ENCODE measurements around the gene RGL1.
"Not testable (repeated sequence)": the region's sequence is repeated elsewhere in the genome, so short reads cannot be mapped to it uniquely, and the experiment has no call there.

Gene RGL1

GRCh38 chr1:183804916-183805841, at the start of gene RGL1:
Gene RGL1 (plus strand): TSS chr1:183805120. CDS start chr1:183805298, 178 bp downstream.
- no peak for DNase-seq (ENCODE audit: low read depth in 2 of 2, low spot score in 1 of 2)

- DNase-seq (ENCODE audit: low read depth in 2 of 2, low spot score in 1 of 2) = no peak
These were observed 48.6 kb upstream of the RGL1 start for GRCh38 chr1:183756326-183756725.

GRCh38 chr1:183757061-183757460, 47.9 kb upstream of the RGL1 start:
- no peak for DNase-seq (ENCODE audit: low read depth in 2 of 2, low spot score in 1 of 2)

- no peak for DNase-seq (ENCODE audit: low read depth in 2 of 2, low spot score in 1 of 2)
These were observed 46.0 kb upstream of the RGL1 start for GRCh38 chr1:183758913-183759312.

GRCh38 chr1:183760661-183761060, 44.3 kb upstream of the RGL1 start:
- no peak for DNase-seq (ENCODE audit: low read depth in 2 of 2, low spot score in 1 of 2)

GRCh38 chr1:183761871-183762270, 43.0 kb upstream of the RGL1 start:
- DNase-seq (ENCODE audit: low read depth in 2 of 2, low spot score in 1 of 2) = no peak

- DNase-seq (ENCODE audit: low read depth in 2 of 2, low spot score in 1 of 2) = not testable (repeated sequence)
These were observed 42.1 kb upstream of the RGL1 start for GRCh38 chr1:183762856-183763255.

- no peak for DNase-seq (ENCODE audit: low read depth in 2 of 2, low spot score in 1 of 2)
These were observed 39.9 kb upstream of the RGL1 start for GRCh38 chr1:183764981-183765380.

- no peak for DNase-seq (ENCODE audit: low read depth in 2 of 2, low spot score in 1 of 2)
These were observed 34.7 kb upstream of the RGL1 start for GRCh38 chr1:183769956-183770815.

- DNase-seq (ENCODE audit: low read depth in 2 of 2, low spot score in 1 of 2) = no peak
These were observed 34.1 kb upstream of the RGL1 start for GRCh38 chr1:183770816-183771128.

GRCh38 chr1:183773482-183774274, 31.2 kb upstream of the RGL1 start:
- no peak for DNase-seq (ENCODE audit: low read depth in 2 of 2, low spot score in 1 of 2)

GRCh38 chr1:183774938-183775337, 30.0 kb upstream of the RGL1 start:
- no peak for DNase-seq (ENCODE audit: low read depth in 2 of 2, low spot score in 1 of 2)

GRCh38 chr1:183776731-183777130, 28.2 kb upstream of the RGL1 start:
- no peak for DNase-seq (ENCODE audit: low read depth in 2 of 2, low spot score in 1 of 2)

- DNase-seq (ENCODE audit: low read depth in 2 of 2, low spot score in 1 of 2) = no peak
These were observed 27.6 kb upstream of the RGL1 start for GRCh38 chr1:183777328-183777727.

- no peak for DNase-seq (ENCODE audit: low read depth in 2 of 2, low spot score in 1 of 2)
These were observed 26.9 kb upstream of the RGL1 start for GRCh38 chr1:183778045-183778444.

GRCh38 chr1:183778568-183779433, 26.1 kb upstream of the RGL1 start:
- no peak for DNase-seq (ENCODE audit: low read depth in 2 of 2, low spot score in 1 of 2)

GRCh38 chr1:183780159-183780558, 24.8 kb upstream of the RGL1 start:
- no peak for DNase-seq (ENCODE audit: low read depth in 2 of 2, low spot score in 1 of 2)

- no peak for DNase-seq (ENCODE audit: low read depth in 2 of 2, low spot score in 1 of 2)
These were observed 24.2 kb upstream of the RGL1 start for GRCh38 chr1:183780757-183781156.

- no peak for DNase-seq (ENCODE audit: low read depth in 2 of 2, low spot score in 1 of 2)
These were observed 21.6 kb upstream of the RGL1 start for GRCh38 chr1:183783342-183783741.
